ENCODE data around the gene TRAF3. TPM values are rescaled to one million over a fixed set of nuclear protein-coding genes. Genes with fewer than 3 reads are reported as not detected.
"Not testable (repeated sequence)": the region's sequence is repeated elsewhere in the genome, so short reads cannot be mapped to it uniquely, and the experiment has no call there.

TRAF3 gene
- total RNA-seq, 1 donor from 2014 or later, result 16.7 TPM

DNA sequence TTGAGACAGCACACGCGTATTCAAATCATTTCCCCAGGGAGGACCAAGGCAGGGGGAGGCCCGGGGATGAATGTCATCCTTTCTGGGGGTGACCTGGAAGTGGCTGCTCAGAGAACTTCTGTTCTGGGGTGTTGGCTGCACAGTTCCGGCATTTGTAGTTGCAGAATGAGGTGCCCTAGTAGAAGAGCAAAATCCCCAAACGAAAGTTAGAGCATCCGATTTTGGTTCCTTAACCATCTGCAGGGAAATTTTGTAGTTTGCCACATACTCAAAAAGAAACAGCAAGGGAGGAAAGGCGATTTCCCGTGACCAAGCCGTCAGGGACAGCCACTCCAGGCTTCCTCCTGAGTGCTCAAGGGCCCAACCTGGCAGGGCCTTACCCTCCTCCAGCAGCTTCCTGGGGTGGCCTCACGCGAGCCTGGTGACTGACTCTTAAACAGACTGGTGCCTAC is 13.0 kb upstream of the TRAF3 start:
- no peak for DNase-seq
- Mint-ChIP-seq H3K27ac (ENCODE audit: unreplicated experiment) (no peak overlapping the region), H3K27me3 (ENCODE audit: unreplicated experiment) (peaks cover 5% of the 10 kb centered on the region), H3K4me1 (ENCODE audit: low read depth, unreplicated experiment) (peaks cover 13% of the 10 kb centered on the region), H3K36me3 (ENCODE audit: unreplicated experiment) (no peaks in the 10 kb centered on the region), H3K4me3 (ENCODE audit: unreplicated experiment) (no peak overlapping the region), H3K9me3 (ENCODE audit: unreplicated experiment) (peaks cover 3% of the 10 kb centered on the region)
- TF ChIP-seq, protein P1, sequence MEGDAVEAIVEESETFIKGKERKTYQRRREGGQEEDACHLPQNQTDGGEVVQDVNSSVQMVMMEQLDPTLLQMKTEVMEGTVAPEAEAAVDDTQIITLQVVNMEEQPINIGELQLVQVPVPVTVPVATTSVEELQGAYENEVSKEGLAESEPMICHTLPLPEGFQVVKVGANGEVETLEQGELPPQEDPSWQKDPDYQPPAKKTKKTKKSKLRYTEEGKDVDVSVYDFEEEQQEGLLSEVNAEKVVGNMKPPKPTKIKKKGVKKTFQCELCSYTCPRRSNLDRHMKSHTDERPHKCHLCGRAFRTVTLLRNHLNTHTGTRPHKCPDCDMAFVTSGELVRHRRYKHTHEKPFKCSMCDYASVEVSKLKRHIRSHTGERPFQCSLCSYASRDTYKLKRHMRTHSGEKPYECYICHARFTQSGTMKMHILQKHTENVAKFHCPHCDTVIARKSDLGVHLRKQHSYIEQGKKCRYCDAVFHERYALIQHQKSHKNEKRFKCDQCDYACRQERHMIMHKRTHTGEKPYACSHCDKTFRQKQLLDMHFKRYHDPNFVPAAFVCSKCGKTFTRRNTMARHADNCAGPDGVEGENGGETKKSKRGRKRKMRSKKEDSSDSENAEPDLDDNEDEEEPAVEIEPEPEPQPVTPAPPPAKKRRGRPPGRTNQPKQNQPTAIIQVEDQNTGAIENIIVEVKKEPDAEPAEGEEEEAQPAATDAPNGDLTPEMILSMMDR (IDR thresholded peaks at IDR 0.05; ENCODE audit: partially characterized antibody, unreplicated experiment), result no peak

DNA sequence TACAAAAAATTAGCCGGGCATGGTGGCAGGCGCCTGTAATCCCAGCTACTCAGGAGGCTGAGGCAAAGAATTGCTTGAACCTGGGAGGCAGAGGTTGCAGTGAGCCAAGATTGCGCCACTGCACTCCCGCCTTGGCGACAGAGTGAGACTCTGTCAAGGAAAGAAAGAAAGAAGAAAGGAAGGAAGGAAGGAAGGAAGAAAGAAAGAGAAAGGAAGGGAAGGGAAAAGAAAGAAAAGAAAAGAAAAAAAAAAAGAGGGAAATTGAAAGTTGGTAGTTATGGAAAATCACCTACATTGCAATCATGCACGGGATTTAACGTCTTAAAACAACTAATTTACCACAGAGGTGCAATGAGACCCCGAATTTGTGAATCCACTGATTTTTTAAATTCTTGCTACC is 11.5 kb upstream of the TRAF3 start:
- not testable (repeated sequence) for DNase-seq; H3K9me3 Mint-ChIP-seq (ENCODE audit: unreplicated experiment); H3K36me3 Mint-ChIP-seq (ENCODE audit: unreplicated experiment); H3K27ac Mint-ChIP-seq (ENCODE audit: unreplicated experiment); H3K4me3 Mint-ChIP-seq (ENCODE audit: unreplicated experiment); H3K27me3 Mint-ChIP-seq (ENCODE audit: unreplicated experiment); H3K4me1 Mint-ChIP-seq (ENCODE audit: low read depth, unreplicated experiment)

DNA sequence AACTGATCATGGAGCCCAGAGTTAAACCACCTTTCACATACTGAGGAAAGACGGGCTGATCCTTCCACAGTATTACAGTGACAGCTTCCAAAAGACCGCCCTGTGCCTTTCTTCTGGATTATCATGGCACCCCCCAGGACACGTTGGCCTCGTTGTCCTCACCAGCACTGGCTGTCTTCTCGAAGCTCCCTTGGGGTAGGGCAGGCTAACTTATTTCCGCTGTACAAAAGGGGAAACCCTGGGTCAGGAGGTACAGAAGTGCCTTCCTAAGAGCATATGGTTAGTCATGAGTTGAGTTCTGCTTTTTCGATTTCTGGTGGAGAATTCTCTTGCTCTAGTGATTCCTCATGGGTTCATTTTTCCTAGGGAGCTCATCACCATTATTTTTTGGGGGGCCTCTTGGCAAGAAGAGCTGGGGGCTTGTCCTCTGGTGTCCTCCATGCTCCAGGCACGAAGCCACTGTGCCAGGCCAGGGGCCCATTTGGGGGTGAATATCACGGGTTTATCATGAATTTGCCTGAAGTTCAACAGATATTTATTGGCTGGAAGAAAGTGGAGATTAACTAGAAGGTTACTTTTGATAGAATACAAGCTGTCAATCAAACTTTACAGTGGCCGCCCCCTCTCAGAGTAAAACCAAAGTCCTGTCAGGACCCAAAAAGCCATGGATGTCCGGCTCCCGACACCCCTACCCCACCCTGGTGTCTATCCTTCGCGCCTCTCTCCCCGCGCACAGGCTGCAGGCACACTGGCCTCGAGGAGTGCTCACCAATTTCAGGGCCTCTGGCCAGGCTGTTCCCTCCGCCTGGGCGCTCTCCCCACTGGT is 8.8 kb upstream of the TRAF3 start:
- no peak for DNase-seq
- TF ChIP-seq, protein P1 (IDR thresholded peaks at IDR 0.05; ENCODE audit: partially characterized antibody, unreplicated experiment), result no peak
- Mint-ChIP-seq H3K9me3 (ENCODE audit: unreplicated experiment) (peaks cover 3% of the 10 kb centered on the region), H3K4me1 (ENCODE audit: low read depth, unreplicated experiment) (peaks cover 10% of the 10 kb centered on the region), H3K27ac (ENCODE audit: unreplicated experiment) (no peak overlapping the region), H3K36me3 (ENCODE audit: unreplicated experiment) (no peaks in the 10 kb centered on the region), H3K27me3 (ENCODE audit: unreplicated experiment) (peaks cover 14% of the 10 kb centered on the region), H3K4me3 (ENCODE audit: unreplicated experiment) (no peak overlapping the region)

DNA sequence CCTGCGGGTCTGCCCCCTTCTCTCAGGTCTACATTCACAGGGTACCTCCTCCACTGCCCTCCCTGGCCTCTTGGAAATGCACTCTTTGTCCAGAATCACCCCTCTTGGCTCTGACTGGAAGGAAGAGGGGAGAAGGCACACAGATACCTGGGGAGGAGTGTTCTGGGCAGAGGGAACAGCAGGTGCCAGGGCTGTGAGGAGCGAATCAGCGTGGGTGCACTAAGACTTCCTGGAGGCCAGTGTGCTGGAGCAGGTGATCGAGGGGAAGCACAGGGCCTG is 8.3 kb upstream of the TRAF3 start:
- Mint-ChIP-seq H3K9me3 (ENCODE audit: unreplicated experiment) (peaks cover 3% of the 10 kb centered on the region), H3K36me3 (ENCODE audit: unreplicated experiment) (no peaks in the 10 kb centered on the region), H3K27me3 (ENCODE audit: unreplicated experiment) (peaks cover 14% of the 10 kb centered on the region), H3K4me1 (ENCODE audit: low read depth, unreplicated experiment) (peaks cover 10% of the 10 kb centered on the region), H3K4me3 (ENCODE audit: unreplicated experiment) (no peak overlapping the region), H3K27ac (ENCODE audit: unreplicated experiment) (no peak overlapping the region)
- TF ChIP-seq, protein P1 (IDR thresholded peaks at IDR 0.05; ENCODE audit: partially characterized antibody, unreplicated experiment), result no peak
- no peak for DNase-seq

DNA sequence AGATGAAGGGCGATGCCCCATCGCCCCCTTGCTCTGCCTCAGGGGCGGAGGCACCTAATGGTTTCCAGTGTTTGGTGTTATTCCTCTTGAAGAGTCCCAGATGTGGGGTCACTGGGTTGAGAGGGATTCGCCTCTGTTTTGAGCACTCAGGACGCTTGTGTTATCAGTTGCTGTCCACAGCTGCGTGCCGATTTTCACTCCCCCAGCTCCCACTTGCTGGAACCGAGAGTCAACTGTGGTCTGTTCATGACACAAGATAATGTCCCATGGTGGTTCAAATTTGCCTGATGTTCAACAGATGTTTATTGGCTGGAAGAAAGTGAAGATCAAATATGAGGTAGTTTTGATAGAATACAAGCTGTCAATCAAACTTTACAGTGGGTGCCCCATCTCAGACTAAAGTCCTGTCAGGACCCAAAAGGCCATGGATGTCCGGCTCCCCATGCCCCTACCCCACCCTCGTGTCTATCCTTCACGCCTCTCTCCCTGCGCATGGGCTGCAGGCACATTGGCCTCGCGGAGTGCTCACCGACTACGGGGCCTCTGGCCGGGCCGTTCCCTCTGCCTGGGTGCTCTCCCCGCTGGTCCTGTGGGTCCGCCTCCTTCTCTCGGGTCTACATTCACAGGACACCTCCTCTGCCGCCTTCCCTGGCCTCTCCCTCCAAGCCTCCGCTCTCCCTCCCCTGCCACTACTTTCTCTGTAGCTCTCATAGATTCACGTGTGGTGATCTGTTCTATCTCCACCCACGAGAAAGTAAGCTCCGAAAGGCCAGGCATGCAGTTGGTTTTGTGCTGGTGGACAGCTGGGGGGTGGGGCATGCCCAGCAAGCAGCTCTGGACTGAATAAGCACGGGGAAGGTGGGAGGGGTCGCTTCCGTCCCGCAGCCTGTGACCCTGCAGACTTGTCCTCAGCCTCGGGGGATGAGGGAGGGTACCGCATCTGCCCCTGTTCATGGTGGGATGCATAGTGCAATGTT is 6.8 kb upstream of the TRAF3 start:
- DNase-seq, result no peak
- Mint-ChIP-seq H3K9me3 (ENCODE audit: unreplicated experiment) (peaks cover 3% of the 10 kb centered on the region), H3K4me3 (ENCODE audit: unreplicated experiment) (no peak overlapping the region)

More for the DNA sequence above, 6.8 kb upstream of the TRAF3 start:
- no peak overlapping the region for H3K27ac Mint-ChIP-seq (ENCODE audit: unreplicated experiment)
- H3K4me1 Mint-ChIP-seq (ENCODE audit: low read depth, unreplicated experiment), result peaks cover 13% of the 10 kb centered on the region
- H3K27me3 Mint-ChIP-seq (ENCODE audit: unreplicated experiment), result peaks cover 14% of the 10 kb centered on the region
- no peaks in the 10 kb centered on the region for H3K36me3 Mint-ChIP-seq (ENCODE audit: unreplicated experiment)
- TF ChIP-seq, protein P1 (IDR thresholded peaks at IDR 0.05; ENCODE audit: partially characterized antibody, unreplicated experiment), result no peak
